Measurements from ENCODE around the gene RESP18.
"Not testable (repeated sequence)": the region's sequence is repeated elsewhere in the genome, so short reads cannot be mapped to it uniquely, and the experiment has no call there.

RESP18 gene

GRCh38 chr2:219327719-219328118 is 4.8 kb downstream of the RESP18 start:
- Histone ChIP-seq H3K4me3 (no peak overlapping the region), H3K27ac (no peak overlapping the region)

DNA sequence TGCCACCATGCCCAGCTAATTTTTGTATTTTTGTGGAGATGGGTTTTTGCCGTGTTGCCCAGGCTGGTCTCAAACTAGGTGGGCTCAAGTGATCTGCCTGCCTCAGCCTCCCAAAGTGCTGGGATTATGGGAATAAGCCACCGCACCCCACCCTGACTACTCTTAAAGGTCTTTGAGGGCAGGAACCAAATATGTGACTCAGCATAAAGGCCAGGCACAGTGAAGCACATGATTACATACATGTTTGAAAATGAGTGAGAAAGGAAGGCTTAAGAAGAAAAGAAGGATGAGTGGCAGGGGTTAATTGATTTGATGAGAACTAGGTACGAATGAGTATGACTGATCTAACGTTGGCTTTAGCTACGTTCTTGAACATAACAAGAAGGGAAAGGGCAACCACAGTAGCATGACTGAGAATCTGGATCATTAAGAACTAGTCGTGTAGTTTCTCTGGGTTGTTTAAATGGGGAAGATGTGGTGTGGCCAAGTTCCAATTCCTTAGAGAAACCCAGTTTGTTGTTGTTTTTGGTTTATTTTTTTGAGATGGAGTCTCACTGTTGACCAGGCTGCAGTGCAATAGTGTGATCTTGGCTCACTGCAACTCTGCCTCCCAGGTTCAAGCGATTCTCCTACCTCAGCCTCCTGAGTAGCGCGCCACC is 6.8 kb downstream of the RESP18 start:
- Histone ChIP-seq H3K27ac (no peak overlapping the region), H3K4me3 (no peak overlapping the region)

GRCh38 chr2:219325136-219325535 is 7.4 kb downstream of the RESP18 start:
- H3K4me3 ChIP-seq, result no peak overlapping the region
- H3K27ac ChIP-seq, result no peak overlapping the region

DNA sequence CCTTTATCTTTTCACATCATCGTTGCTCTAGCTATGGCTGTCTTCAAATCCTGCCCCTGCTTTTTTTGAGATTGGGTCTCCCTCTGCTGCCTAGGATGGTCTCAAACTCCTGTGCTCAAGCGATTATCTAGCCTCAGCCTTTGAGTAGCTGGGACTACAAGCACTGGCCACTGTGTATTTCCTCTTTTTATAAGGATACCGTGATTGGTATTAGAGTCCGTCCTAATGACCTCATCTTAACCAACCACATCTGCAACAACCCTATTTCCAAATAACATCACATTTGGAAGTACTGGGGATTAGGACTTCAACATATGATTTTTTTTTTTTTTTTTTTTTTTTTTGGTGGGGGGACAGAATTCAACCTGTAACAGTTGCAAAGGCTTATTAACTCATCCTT is 9.1 kb downstream of the RESP18 start:
- H3K4me3 ChIP-seq, result no peak overlapping the region
- no peak overlapping the region for H3K27ac ChIP-seq

GRCh38 chr2:219314804-219315468 is 17.6 kb downstream of the RESP18 start:
- Histone ChIP-seq H3K27ac (no peak overlapping the region), H3K4me3 (no peak overlapping the region)

DNA sequence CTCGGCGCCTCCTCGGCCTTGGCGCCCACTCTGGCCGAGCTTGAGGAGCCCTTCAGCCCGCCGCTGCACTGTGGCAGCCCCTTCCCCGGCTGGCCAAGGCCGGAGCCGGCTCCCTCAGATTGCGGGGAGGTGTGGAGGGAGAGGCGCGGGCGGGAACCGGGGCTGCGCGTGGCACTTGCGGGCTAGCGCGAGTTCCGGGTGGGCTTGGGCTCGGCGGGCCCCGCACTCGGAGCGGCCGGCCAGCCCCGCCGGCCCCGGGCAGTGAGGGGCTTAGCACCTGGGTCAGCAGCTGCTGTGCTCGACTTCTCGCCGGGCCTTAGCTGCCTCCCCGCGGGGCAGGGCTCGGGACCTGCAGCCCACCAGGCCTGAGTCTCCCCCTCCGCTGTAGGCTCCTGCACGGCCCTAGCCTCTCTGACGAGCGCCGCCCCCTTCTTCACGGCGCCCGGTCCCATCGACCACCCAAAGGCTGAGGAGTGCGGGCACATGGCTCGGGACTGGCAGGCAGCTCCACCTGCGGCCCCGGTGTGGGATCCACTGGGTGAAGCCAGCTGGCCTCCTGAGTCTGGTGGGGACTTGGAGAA is 19.8 kb downstream of the RESP18 start:
- H3K27ac ChIP-seq, H3K4me3 ChIP-seq: not testable (repeated sequence)

GRCh38 chr2:219309278-219309677 is 23.3 kb downstream of the RESP18 start, which contains the start of gene PTPRN:
Gene PTPRN (minus strand): TSS chr2:219309401. CDS start chr2:219309332, 69 bp downstream.
- Histone ChIP-seq H3K4me3 (no peak within 1 kb of the TSS), H3K27ac (no peak within 1 kb of the TSS)

GRCh38 chr2:219308142-219309101 is 24.1 kb downstream of the RESP18 start:
- Histone ChIP-seq H3K4me3 (no peak overlapping the region), H3K27ac (no peak overlapping the region)

DNA sequence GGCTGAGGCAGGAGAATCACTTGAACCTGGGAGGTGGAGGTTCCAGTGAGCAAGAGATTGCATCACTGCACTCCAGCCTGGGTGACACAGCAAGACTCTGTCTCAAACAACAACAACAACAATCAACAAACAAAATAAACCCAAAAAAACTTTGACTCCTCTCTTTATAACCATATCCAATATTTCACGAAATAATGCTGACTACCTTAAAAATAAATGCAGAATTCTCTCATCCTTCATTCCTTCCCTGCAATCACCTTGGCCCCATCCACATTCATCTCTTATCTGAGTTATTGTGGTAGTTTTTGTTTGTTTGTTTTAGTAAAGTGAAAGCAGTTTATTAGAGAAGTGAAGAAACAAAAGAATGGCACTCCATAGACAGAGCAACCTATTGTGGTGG is 26.5 kb downstream of the RESP18 start:
- no peak overlapping the region for H3K4me3 ChIP-seq
- H3K27ac ChIP-seq, result no peak overlapping the region

DNA sequence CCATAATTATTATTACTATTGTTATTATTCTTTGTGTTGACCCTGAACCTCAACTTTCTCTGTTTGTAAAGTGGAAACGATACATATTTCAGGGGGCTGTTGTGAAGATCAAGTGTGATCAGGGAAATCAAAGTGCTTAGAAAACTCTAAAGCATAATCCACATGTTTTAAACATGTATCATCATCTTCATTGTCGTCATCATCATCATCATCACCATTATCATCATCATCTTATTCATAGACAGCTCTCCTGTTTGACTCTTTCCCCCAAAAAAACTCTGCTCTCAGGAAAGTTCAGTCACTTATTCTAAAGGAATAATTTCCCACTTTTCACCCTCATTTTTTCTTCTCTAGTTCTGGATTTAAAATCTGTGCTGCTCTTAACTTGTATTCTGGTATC is 28.3 kb downstream of the RESP18 start:
- H3K4me3 ChIP-seq, result no peak overlapping the region
- no peak overlapping the region for H3K27ac ChIP-seq

DNA sequence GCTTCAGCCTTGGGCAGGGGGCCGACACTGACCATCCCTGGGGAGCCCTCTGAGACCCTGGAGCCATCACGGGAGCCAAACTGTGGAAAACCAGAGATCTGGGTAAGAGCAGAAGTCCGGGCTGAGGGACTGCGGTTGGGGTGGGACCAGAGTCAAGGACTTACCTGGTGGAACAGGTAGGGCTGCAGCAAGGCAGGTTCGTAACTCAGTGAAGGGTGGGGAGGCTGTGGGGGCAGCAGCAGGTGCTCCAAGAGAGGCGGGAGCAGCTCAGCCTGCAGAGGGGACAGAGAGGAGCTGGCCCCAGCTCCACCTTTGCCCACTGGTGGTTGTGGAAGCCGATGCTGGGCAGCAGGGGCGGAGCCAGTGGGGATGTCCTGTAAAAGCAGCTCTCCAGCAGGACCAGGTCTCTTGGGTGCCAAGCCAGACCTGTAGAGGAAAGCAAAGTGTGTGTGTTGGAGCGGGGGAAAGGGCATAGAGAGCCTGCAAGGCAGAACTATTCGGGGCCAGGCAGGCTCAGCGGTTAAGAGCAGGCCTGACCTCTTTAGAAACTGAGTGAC is 30.1 kb downstream of the RESP18 start:
- Histone ChIP-seq H3K27ac (no peak overlapping the region), H3K4me3 (no peak overlapping the region)

DNA sequence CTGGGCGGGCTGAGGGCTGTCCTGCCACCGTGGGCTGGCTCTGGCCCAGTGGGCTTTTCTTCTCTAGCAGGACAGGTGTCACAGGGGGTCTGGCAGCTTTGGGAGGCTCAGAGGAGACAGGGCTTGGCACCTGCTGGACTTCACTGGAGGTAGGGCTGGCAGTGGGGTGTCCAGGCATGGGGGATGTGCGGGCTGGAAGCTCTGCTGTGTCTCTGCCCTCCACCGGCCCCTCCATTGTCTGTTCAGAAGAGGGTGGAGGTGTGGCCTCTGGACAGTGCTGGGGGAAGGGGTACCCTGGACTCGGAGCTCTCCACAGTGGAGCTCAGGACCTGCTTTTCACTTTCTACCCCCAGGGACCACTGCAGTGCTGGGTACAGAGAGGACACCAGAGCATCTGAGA is 32.5 kb downstream of the RESP18 start:
- no peak overlapping the region for H3K27ac ChIP-seq
- no peak overlapping the region for H3K4me3 ChIP-seq

GRCh38 chr2:219299372-219299760 is 33.2 kb downstream of the RESP18 start:
- H3K4me3 ChIP-seq, result no peak overlapping the region
- H3K27ac ChIP-seq, result no peak overlapping the region

DNA sequence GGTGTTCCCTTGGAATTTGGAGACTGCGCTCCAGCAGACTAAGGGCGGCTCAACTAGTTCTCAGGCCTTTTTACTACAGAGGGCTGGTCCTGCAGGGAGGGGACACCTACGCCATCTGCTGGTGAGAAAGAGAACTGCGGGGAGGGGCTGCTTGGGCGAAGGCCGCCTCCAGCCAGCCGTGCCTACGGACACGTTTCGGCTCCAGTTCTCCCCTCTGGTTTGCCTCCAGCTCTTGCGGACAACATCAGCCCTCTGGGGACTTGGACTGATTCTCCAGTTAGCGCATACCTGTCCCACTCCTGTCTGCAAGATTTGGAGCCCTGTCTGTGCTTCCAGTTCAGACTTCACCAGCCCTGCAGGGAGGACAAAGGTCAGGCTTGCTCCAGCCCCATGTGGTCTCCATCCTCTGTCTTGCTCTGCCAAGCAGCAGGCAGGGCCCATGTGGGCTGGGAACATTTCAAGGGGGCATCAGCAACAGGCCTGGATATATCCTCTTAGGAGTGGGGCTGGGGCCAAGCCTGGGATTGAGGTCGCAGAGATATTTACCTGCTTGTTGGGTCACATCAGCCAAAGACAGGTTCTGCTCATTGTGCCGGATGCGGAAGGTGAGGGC is 33.7 kb downstream of the RESP18 start:
- Histone ChIP-seq H3K4me3 (no peak overlapping the region), H3K27ac (no peak overlapping the region)

GRCh38 chr2:219297766-219298456 is 34.6 kb downstream of the RESP18 start:
- no peak overlapping the region for H3K27ac ChIP-seq
- no peak overlapping the region for H3K4me3 ChIP-seq

GRCh38 chr2:219296631-219297391 is 35.7 kb downstream of the RESP18 start:
- Histone ChIP-seq H3K27ac (no peak overlapping the region), H3K4me3 (no peak overlapping the region)

DNA sequence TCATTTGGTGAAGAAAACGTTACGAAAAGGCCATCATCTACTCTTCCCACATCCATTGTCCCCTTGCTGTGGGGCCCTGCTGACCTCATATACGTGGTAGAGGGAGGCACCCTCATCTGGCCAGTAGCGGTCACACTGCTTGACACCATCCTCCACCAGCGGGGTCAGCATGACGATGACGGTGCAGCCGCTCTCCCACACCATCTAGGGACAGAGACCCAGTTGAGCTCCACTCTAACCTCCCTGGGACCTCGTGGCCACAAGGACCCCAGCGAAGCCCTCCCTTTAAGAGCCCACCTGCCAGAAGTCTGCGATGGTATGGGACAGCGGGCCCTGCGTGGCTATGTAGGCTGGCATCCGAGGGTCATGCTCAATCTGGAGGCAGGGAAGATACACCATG is 36.4 kb downstream of the RESP18 start:
- Histone ChIP-seq H3K4me3 (no peak overlapping the region), H3K27ac (no peak overlapping the region)

All from skin epidermis (tissue), 12 donors.